Esophagus muscularis mucosa (tissue), 4 donors: Measurements from ENCODE around the gene KIAA0753.

Experiments
- EP300 ChIP-seq: sonication (generic); formaldehyde crosslinking; IDR thresholded peaks from one replicate; pipeline ENCODE4 v1.6.1; 2017; ENCODE audit warnings: antibody characterized with exemption
- POLR2A ChIP-seq: fragments of 450-650 bp; IDR thresholded peaks from one replicate; pipeline ENCODE4 v1.6.1; 2017; ENCODE audit warnings: antibody characterized with exemption, moderate library complexity, mild to moderate bottlenecking, low read depth
- TF ChIP-seq, protein P1 (sequence below), 3 experiments: fragments of 200-600 bp in 2 of 3; fragments of 450-650 bp in 1 of 3; sonication (generic) in 2 of 3; IDR thresholded peaks; one replicate each; pipeline ENCODE4 v1.5.1; 2017 to 2019; ENCODE audit warnings: antibody characterized with exemption in 3 of 3, mild to moderate bottlenecking in 2 of 3, moderate library complexity in 1 of 3

DNA sequence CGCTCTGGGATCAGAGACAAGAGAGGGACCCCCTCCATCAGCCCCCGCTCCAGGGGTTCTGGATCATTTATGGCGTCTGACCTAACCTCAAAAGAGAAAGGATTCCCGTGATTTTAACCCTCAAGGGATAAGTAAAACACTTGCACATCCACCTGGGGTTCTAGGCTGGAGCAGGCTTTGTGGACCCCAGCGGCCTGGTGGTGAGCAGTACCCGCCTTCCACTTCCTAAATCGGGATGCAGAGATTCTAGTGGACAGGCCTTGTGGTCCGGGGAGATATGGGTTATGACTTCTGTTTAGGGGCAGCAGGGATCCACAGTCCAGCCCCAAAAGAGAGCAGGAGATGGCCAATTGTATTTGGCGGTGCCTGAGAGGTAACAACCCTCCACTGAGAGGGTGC is 83.5 kb downstream of the KIAA0753 start:
- TF ChIP-seq, protein P1, sequence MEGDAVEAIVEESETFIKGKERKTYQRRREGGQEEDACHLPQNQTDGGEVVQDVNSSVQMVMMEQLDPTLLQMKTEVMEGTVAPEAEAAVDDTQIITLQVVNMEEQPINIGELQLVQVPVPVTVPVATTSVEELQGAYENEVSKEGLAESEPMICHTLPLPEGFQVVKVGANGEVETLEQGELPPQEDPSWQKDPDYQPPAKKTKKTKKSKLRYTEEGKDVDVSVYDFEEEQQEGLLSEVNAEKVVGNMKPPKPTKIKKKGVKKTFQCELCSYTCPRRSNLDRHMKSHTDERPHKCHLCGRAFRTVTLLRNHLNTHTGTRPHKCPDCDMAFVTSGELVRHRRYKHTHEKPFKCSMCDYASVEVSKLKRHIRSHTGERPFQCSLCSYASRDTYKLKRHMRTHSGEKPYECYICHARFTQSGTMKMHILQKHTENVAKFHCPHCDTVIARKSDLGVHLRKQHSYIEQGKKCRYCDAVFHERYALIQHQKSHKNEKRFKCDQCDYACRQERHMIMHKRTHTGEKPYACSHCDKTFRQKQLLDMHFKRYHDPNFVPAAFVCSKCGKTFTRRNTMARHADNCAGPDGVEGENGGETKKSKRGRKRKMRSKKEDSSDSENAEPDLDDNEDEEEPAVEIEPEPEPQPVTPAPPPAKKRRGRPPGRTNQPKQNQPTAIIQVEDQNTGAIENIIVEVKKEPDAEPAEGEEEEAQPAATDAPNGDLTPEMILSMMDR (IDR thresholded peaks at IDR 0.05): no peak
- TF ChIP-seq POLR2A: no peak
- no peak for TF ChIP-seq EP300
